ENCODE measurements around the gene GIT1.

The GIT1 gene

DNA sequence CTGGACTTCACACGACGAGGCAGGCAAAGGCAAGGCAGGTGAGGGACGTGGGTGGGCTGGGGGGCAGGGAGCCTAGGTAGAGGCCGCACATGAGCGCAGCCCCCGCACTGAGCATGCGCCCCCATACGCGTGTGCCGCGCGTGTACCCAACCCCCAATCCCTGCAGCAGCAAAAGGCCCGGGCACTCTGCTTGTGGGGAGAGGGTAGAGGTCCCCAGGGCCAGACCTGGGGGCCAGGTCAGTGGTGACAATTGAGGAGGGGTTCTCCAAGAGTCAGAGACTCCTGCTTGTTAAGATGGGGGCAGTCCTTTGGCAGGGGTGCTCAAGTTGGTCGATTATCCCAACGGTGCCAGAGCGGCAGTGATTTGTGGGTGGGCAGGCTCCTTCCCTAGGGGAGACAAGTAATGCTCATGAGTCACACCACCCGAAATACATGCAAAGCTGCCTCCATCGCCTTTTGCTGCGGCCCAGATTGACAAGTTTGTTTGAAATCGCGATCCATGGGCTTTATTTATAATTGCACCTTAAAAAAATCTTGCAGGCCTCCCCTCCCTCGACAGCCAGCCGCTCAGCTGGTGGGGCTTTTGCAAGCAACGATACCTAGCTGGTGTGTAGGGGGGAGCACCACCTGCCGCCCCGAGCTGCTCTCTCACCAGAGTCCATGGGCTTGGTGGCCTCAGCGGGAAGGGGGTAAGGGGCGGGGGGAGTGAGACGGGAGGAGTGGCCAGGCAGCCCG lies 1.1 kb upstream of the GIT1 start (continued):
- TF ChIP-seq, protein P1, sequence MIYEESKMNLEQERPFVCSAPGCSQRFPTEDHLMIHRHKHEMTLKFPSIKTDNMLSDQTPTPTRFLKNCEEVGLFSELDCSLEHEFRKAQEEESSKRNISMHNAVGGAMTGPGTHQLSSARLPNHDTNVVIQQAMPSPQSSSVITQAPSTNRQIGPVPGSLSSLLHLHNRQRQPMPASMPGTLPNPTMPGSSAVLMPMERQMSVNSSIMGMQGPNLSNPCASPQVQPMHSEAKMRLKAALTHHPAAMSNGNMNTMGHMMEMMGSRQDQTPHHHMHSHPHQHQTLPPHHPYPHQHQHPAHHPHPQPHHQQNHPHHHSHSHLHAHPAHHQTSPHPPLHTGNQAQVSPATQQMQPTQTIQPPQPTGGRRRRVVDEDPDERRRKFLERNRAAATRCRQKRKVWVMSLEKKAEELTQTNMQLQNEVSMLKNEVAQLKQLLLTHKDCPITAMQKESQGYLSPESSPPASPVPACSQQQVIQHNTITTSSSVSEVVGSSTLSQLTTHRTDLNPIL (CRISPR knock-in tag; IDR thresholded peaks at IDR 0.05; ENCODE audit: low read depth), result no peak
- no peak for TF ChIP-seq ZFP30 (CRISPR knock-in tag; IDR thresholded peaks at IDR 0.05)
- no peak for TF ChIP-seq ARNTL (CRISPR knock-in tag; IDR thresholded peaks at IDR 0.05; ENCODE audit: borderline replicate concordance, low read depth)
- no peak for TF ChIP-seq TOX (CRISPR knock-in tag; IDR thresholded peaks at IDR 0.05; ENCODE audit: borderline replicate concordance)
- TF ChIP-seq POU6F1 (CRISPR knock-in tag; IDR thresholded peaks at IDR 0.05; ENCODE audit: borderline replicate concordance, low read depth), result no peak
- TF ChIP-seq TSHZ2 (CRISPR knock-in tag; IDR thresholded peaks at IDR 0.05), result no peak
- no peak for TF ChIP-seq RARB (CRISPR knock-in tag; IDR thresholded peaks at IDR 0.05)
- no peak for TF ChIP-seq PPARA (CRISPR knock-in tag; IDR thresholded peaks at IDR 0.05; ENCODE audit: borderline replicate concordance)

GRCh38 chr17:29588562-29589411 lies 661 bp downstream of the GIT1 start:
- peak; percentile 6 for ATAC-seq

DNA sequence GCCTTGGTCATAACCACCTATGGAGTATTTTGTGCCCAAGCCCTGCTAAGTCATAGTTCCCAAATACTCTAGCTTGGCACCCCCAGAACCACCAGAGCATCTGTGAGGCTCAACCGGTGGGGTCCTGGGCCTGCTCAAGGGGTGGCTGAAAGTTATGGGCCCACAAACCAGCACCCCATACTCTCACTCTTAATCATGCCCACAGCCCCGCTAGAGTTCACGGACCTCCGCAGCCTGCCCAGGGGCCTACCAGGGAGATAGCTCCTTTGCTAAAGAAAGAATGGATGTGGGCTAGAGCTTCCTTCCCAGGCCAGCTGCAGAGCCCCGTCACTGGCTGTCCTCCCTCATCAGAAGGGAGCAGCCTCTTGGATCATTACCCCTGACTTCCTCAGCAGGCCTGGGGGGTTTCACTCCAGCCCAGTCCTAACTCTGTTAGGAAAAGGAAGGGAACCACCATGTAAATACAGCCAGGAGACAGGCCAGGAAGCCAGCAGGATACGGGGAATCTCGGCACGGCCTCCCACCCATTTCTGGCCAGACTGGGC lies 1.4 kb downstream of the GIT1 start:
- no peak for ATAC-seq

More at GRCh38 chr17:29588562-29589411, 661 bp downstream of the GIT1 start:
- TF ChIP-seq POU6F1 (CRISPR knock-in tag; IDR thresholded peaks at IDR 0.05; ENCODE audit: borderline replicate concordance, low read depth) (no peak), ESRRG (CRISPR knock-in tag; IDR thresholded peaks at IDR 0.05) (no peak), BACH2 (CRISPR knock-in tag; IDR thresholded peaks at IDR 0.05; ENCODE audit: borderline replicate concordance) (no peak), PPARA (CRISPR knock-in tag; IDR thresholded peaks at IDR 0.05; ENCODE audit: borderline replicate concordance) (no peak)

GRCh38 chr17:29587591-29587990 lies 1.9 kb downstream of the GIT1 start:
- no peak for TF ChIP-seq ISL1 (CRISPR knock-in tag; IDR thresholded peaks at IDR 0.05)
- TF ChIP-seq OSR1 (CRISPR knock-in tag; IDR thresholded peaks at IDR 0.05), result no peak
- TF ChIP-seq ESRRG (CRISPR knock-in tag; IDR thresholded peaks at IDR 0.05), result no peak
- TF ChIP-seq BACH2 (CRISPR knock-in tag; IDR thresholded peaks at IDR 0.05; ENCODE audit: borderline replicate concordance), result no peak
- no peak for TF ChIP-seq TCF4 (CRISPR knock-in tag; IDR thresholded peaks at IDR 0.05; ENCODE audit: borderline replicate concordance)
- TF ChIP-seq ZNF565 (CRISPR knock-in tag; conservative IDR thresholded peaks at IDR 0.05; ENCODE audit: low read depth), result no peak
- TF ChIP-seq SNAI2 (CRISPR knock-in tag; IDR thresholded peaks at IDR 0.05), result no peak
- no peak for TF ChIP-seq ZNF8 (CRISPR knock-in tag; IDR thresholded peaks at IDR 0.05)
- no peak for TF ChIP-seq ZNF70 (CRISPR knock-in tag; IDR thresholded peaks at IDR 0.05)
- no peak for TF ChIP-seq ARNTL (CRISPR knock-in tag; IDR thresholded peaks at IDR 0.05; ENCODE audit: borderline replicate concordance, low read depth)
- TF ChIP-seq GLIS3 (CRISPR knock-in tag; IDR thresholded peaks at IDR 0.05), result no peak
- no peak for TF ChIP-seq ZFP3 (CRISPR knock-in tag; IDR thresholded peaks at IDR 0.05)
- no peak for TF ChIP-seq POU6F1 (CRISPR knock-in tag; IDR thresholded peaks at IDR 0.05; ENCODE audit: borderline replicate concordance, low read depth)
- no peak for TF ChIP-seq RARB (CRISPR knock-in tag; IDR thresholded peaks at IDR 0.05)
- TF ChIP-seq, protein P1 (CRISPR knock-in tag; IDR thresholded peaks at IDR 0.05; ENCODE audit: low read depth), result no peak
- no peak for ATAC-seq

More for the DNA sequence above, 1.4 kb downstream of the GIT1 start:
- TF ChIP-seq ZNF70 (CRISPR knock-in tag; IDR thresholded peaks at IDR 0.05) (peak; percentile 96), GLIS3 (CRISPR knock-in tag; IDR thresholded peaks at IDR 0.05) (no peak)
